IMR-90 (cell line): ENCODE data around the gene C19orf53. TPM values are rescaled to one million over a fixed set of nuclear protein-coding genes. Genes with fewer than 3 reads are reported as not detected.
A peak's percentile ranks its signal among the peaks of the same experiment; 100 is the strongest.

Experiments
- ATAC-seq: fragments of 200-7000 bp; cut with Tn5 transposase; 2 replicates; pipeline ENCODE4 v1.9.1; 2020; ENCODE audit warnings: low read depth, mild to moderate bottlenecking, moderate library complexity
- BruUV-seq: library from RNA; stranded (reverse); fragments of 400-500 nt; replicated peaks from 2 replicates; lab custom pipeline; 2021; lab: Mats Ljungman, UMichigan
- CTCF ChIA-PET: fragments of 300-600 bp; formaldehyde crosslinking; extraction: SDS; loops from one replicate; lab custom pipeline; 2021; ENCODE audit warnings: antibody characterized with exemption; lab: Yijun Ruan, JAX
- POLR2A ChIA-PET: fragments of 300-600 bp; sonication (Branson Sonifier 250); formaldehyde crosslinking; loops from one replicate; lab custom pipeline; 2022; ENCODE audit warnings: antibody characterized with exemption; ENCODE audit not compliant: unreplicated experiment; lab: Charles Lee
- DNase-seq: peaks from one replicate; pipeline ENCODE4 v3.0.0; 2013
- H2AFZ ChIP-seq: replicated peaks from 2 replicates; pipeline ENCODE3; 2013; ENCODE audit warnings: low read length, mild to moderate bottlenecking; ENCODE audit not compliant: poor library complexity
- H2AK5ac ChIP-seq: 2 replicates; pipeline ENCODE4 v1.6.1; 2013; ENCODE audit warnings: low read depth, low read length, inconsistent platforms
- H2AK9ac ChIP-seq: replicated peaks from 2 replicates; pipeline ENCODE3; 2013; ENCODE audit warnings: mild to moderate bottlenecking, low read depth, low read length, moderate library complexity; ENCODE audit not compliant: poor library complexity
- H2BK120ac ChIP-seq: 2 replicates; pipeline ENCODE4 v1.6.1; 2013; ENCODE audit warnings: low read depth, low read length, inconsistent platforms
- H2BK15ac ChIP-seq: 3 replicates; pipeline ENCODE4 v1.6.1; 2013; ENCODE audit warnings: low read depth, low read length, inconsistent platforms
- H2BK20ac ChIP-seq: 2 replicates; pipeline ENCODE4 v1.6.1; 2013; ENCODE audit warnings: low read depth, mild to moderate bottlenecking, inconsistent platforms, low read length, moderate library complexity
- H2BK5ac ChIP-seq: 2 replicates; pipeline ENCODE4 v1.6.1; 2013; ENCODE audit warnings: mild to moderate bottlenecking, low read depth, low read length, inconsistent platforms; ENCODE audit not compliant: poor library complexity, severe bottlenecking
- H3K14ac ChIP-seq: replicated peaks from 2 replicates; pipeline ENCODE4 v1.6.1; 2013; ENCODE audit warnings: low read depth, low read length, inconsistent platforms
- H3K18ac ChIP-seq: 2 replicates; pipeline ENCODE4 v1.6.1; 2013; ENCODE audit warnings: low read depth, low read length, control low read depth
- H3K23ac ChIP-seq: 2 replicates; pipeline ENCODE4 v1.6.1; 2013; ENCODE audit warnings: low read depth, low read length, inconsistent platforms
- H3K27ac ChIP-seq: 2 replicates; pipeline ENCODE4 v1.5.1; 2013; ENCODE audit warnings: mild to moderate bottlenecking, control low read depth, low read length; ENCODE audit not compliant: insufficient read depth
- H3K27me3 ChIP-seq: 2 replicates; pipeline ENCODE4 v1.6.1; 2013; ENCODE audit warnings: low read length; ENCODE audit not compliant: control insufficient read depth, insufficient read depth
- H3K36me3 ChIP-seq: 2 replicates; pipeline ENCODE4 v1.6.1; 2013; ENCODE audit warnings: low read length, mixed read lengths; ENCODE audit not compliant: control insufficient read depth, insufficient read depth
- H3K4ac ChIP-seq: 2 replicates; pipeline ENCODE4 v1.6.1; 2013; ENCODE audit warnings: low read depth, low read length, inconsistent platforms
- H3K4me1 ChIP-seq: 2 replicates; pipeline ENCODE4 v1.6.1; 2013; ENCODE audit warnings: low read length, mixed read lengths; ENCODE audit not compliant: control insufficient read depth, insufficient read depth
- H3K4me2 ChIP-seq: 2 replicates; pipeline ENCODE4 v1.6.1; 2013; ENCODE audit warnings: low read depth, mild to moderate bottlenecking, control low read depth, low read length, moderate library complexity
- H3K4me3 ChIP-seq: 2 replicates; pipeline ENCODE4 v1.5.1; 2013; ENCODE audit warnings: low read depth, mild to moderate bottlenecking, control low read depth, low read length, moderate library complexity; ENCODE audit not compliant: insufficient read depth
- H3K56ac ChIP-seq: 2 replicates; pipeline ENCODE4 v1.6.1; 2013; ENCODE audit warnings: low read length, inconsistent platforms; ENCODE audit not compliant: insufficient read depth; ENCODE audit errors: extremely low read depth
- H3K79me1 ChIP-seq, 2 experiments: 2 replicates each; pipeline ENCODE4 v1.6.1; 2013; ENCODE audit warnings: low read length in 2 of 2, inconsistent platforms in 1 of 2, low read depth in 1 of 2
- H3K9ac ChIP-seq: 2 replicates; pipeline ENCODE4 v1.6.1; 2013; ENCODE audit warnings: low read depth, low read length, control low read depth
- H3K9me1 ChIP-seq: 2 replicates; pipeline ENCODE4 v1.6.1; 2013; ENCODE audit warnings: low read length, inconsistent platforms; ENCODE audit not compliant: insufficient read depth
- H3K9me3 ChIP-seq: 2 replicates; pipeline ENCODE4 v1.6.1; 2013; ENCODE audit warnings: low read length; ENCODE audit not compliant: control insufficient read depth, insufficient read depth
- H4K20me1 ChIP-seq: 2 replicates; pipeline ENCODE4 v1.6.1; 2013; ENCODE audit warnings: low read length, inconsistent platforms; ENCODE audit not compliant: insufficient read depth
- H4K5ac ChIP-seq: 2 replicates; pipeline ENCODE4 v1.6.1; 2013; ENCODE audit warnings: mild to moderate bottlenecking, low read depth, low read length, control low read depth
- H4K8ac ChIP-seq, 2 experiments: 2 replicates each; pipeline ENCODE4 v1.6.1; 2013; ENCODE audit warnings: low read depth in 2 of 2, low read length in 2 of 2, control low read depth in 1 of 2, inconsistent platforms in 1 of 2
- H4K91ac ChIP-seq: 2 replicates; pipeline ENCODE4 v1.6.1; 2013; ENCODE audit warnings: low read depth, low read length, inconsistent platforms; ENCODE audit not compliant: insufficient read depth
- CEBPB ChIP-seq: IDR thresholded peaks from 2 replicates; pipeline ENCODE4 v1.6.1; 2012; ENCODE audit warnings: low read depth, low read length, improper control_type of control experiment
- CHD1 ChIP-seq: IDR thresholded peaks from 2 replicates; pipeline ENCODE4 v1.6.1; 2012; ENCODE audit warnings: low read depth, low read length, improper control_type of control experiment
- FOS ChIP-seq: fragments of 150-350 bp; IDR thresholded peaks from 2 replicates; pipeline ENCODE4 v1.6.1; 2016; ENCODE audit warnings: low read depth, low read length
- MAFK ChIP-seq: IDR thresholded peaks from 2 replicates; pipeline ENCODE4 v1.6.1; 2012; ENCODE audit warnings: low read depth, low read length, improper control_type of control experiment
- MAZ ChIP-seq: IDR thresholded peaks from 2 replicates; pipeline ENCODE4 v1.6.1; 2012; ENCODE audit warnings: low read depth, mild to moderate bottlenecking, low read length, improper control_type of control experiment, moderate library complexity, borderline replicate concordance
- MXI1 ChIP-seq: IDR thresholded peaks from 2 replicates; pipeline ENCODE4 v1.6.1; 2012; ENCODE audit warnings: low read depth, mild to moderate bottlenecking, low read length, moderate library complexity, borderline replicate concordance
- NFE2L2 ChIP-seq: fragments of 150-350 bp; IDR thresholded peaks from 2 replicates; pipeline ENCODE4 v1.6.1; 2016; ENCODE audit warnings: low read depth, mild to moderate bottlenecking, low read length
- POLR2A ChIP-seq: IDR thresholded peaks from 2 replicates; pipeline ENCODE4 v1.6.1; 2012; ENCODE audit warnings: mild to moderate bottlenecking, low read depth, low read length
- RCOR1 ChIP-seq: IDR thresholded peaks from 2 replicates; pipeline ENCODE4 v1.6.1; 2012; ENCODE audit warnings: mild to moderate bottlenecking, low read length, improper control_type of control experiment; ENCODE audit not compliant: insufficient replicate concordance
- RFX5 ChIP-seq: IDR thresholded peaks from 2 replicates; pipeline ENCODE4 v1.8.0; 2012; ENCODE audit warnings: low read depth, mild to moderate bottlenecking, low read length, moderate library complexity
- SMC3 ChIP-seq: fragments of 150-350 bp; IDR thresholded peaks from 2 replicates; pipeline ENCODE4 v1.6.1; 2016; ENCODE audit warnings: low read depth, mild to moderate bottlenecking, antibody characterized with exemption, low read length, moderate library complexity
- WGBS, 2 experiments: methylation state at CpG; one replicate each; pipeline versions ENCODE4 v1.1.5 to v1.1.7; 2013; ENCODE audit warnings: missing lambda C conversion rate in 2 of 2; ENCODE audit not compliant: insufficient read length in 1 of 2; ENCODE audit errors: extremely low coverage in 2 of 2; 5-methylcytosine and 5-hydroxymethylcytosine counted together
- dilution Hi-C: fragments of 300-500 bp; cut with HindIII; formaldehyde crosslinking; loops from one replicate; pipeline ENCODE4 v1.14.3; 2018; ENCODE audit warnings: low sequenced_read_pairs; ENCODE audit not compliant: unreplicated experiment
- in situ Hi-C: fragments of 300-500 bp; cut with MboI; formaldehyde crosslinking; loops from 3 replicates; pipeline ENCODE4 v1.14.3; 2019; ENCODE audit warnings: low sequenced_read_pairs, inconsistent platforms, mixed read lengths
- intact Hi-C: fragments of 100-400 bp; cut with micrococcal nuclease; formaldehyde crosslinking; loops from 2 replicates; pipeline ENCODE4 v1.10.0; 2022
- polyA plus RNA-seq, 3 experiments: library from polyadenylated mRNA; depleted of rRNA; stranded (reverse); fragments of >200 nt; gene quantifications; 2 replicates each; pipeline ENCODE4 v1.2.3, GENCODE V29; 2012; ENCODE audit warnings: low replicate concordance in 1 of 3
- total RNA-seq: library from RNA; depleted of rRNA; stranded (reverse); fragments of >200 nt; gene quantifications from 2 replicates; pipeline ENCODE4 v1.2.3, GENCODE V29; 2012
- TF ChIP-seq, protein P1 (sequence below): fragments of 150-350 bp; IDR thresholded peaks from 2 replicates; pipeline ENCODE4 v1.6.1; 2016; ENCODE audit warnings: low read depth, mild to moderate bottlenecking, low read length, moderate library complexity, borderline replicate concordance
- TF ChIP-seq, protein P2 (sequence below): conservative IDR thresholded peaks from 2 replicates; pipeline ENCODE4 v1.5.1; 2012; ENCODE audit warnings: mild to moderate bottlenecking, low read depth, low read length, improper control_type of control experiment
- TF ChIP-seq, protein P3 (sequence below): fragments of 150-350 bp; IDR thresholded peaks from 2 replicates; pipeline ENCODE4 v1.6.1; 2017; ENCODE audit warnings: mild to moderate bottlenecking, antibody characterized with exemption, low read length, low read depth

The C19orf53 gene
- total and polyA plus RNA-seq, 2 of the 4 experiments (the other 2 are of a cell fraction): 61.3 to 290 TPM

DNA sequence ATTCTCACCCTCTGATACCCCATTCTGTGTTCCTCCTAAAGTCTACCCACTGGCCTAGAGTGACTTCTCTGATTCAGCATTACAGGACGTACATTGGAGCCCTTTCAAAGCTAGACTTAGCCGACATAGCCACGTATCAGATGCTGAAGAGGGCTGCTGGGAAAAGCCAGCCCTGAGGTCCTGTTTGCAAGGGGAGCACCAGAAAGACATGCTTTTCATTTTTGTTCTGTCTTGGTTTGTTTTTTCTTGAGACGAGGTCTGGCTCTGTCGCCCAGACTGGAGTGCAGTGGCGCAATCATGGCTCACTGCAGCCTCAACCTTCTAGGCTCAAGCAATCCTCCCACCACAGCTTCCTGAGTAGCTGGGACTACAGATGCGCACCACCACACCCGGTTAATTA is 14.7 kb downstream of the C19orf53 start (continued):
- peak; percentile 50; the same call in 1 of the 2 replicates for TF ChIP-seq MAZ

DNA sequence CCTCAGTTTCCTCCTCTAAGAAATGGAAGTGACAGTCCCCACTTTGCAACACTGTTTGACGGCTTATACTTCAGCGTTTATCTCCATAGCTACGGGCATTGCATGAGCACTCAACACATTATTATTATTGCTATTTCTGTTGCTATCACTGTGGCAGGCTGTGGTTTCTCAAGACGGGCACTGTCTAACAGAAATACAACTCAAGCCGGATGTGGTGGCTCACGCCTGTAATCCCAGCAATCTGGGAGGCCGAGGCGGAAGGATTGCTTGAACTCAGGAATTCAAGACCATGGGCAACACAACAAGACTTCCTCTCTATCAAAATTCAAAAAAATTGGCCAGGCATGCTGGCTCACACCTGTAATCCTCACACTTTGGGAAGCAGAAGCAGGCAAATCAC is 16.1 kb downstream of the C19orf53 start:
- H3K23ac ChIP-seq: no peak overlapping the region
- peak overlapping the region; percentile 66; the same call in 2 of the 3 replicates for H2BK15ac ChIP-seq
- no peak overlapping the region for H2AFZ ChIP-seq
- H3K9ac ChIP-seq: no peak overlapping the region
- H3K56ac ChIP-seq: no peak overlapping the region
- no peak overlapping the region for H3K27ac ChIP-seq
- dilution Hi-C loops (no loop called here), in situ Hi-C loops (no loop called here), intact Hi-C loops (no loop called here)
- no peaks in the 10 kb centered on the region for H4K20me1 ChIP-seq
- ChIA-PET POLR2A (no interaction called here), CTCF (interaction anchor here (1.2 kb wide), 1 partner anchor 72 kb away, joined by 3 read pairs; no protein-coding TSS in a partner anchor)
- H3K4me1 ChIP-seq: peaks cover 8% of the 10 kb centered on the region
- 100% methylated on average over 2 of the region's 8 CpGs; no CpG with 5 or more reads in 1 of the 2 experiments for WGBS, 2 experiments
- ATAC-seq: no peak
- H3K4me3 ChIP-seq: no peak overlapping the region
- H3K4me2 ChIP-seq: no peak overlapping the region
- H2BK5ac ChIP-seq: no peak overlapping the region
- H2AK9ac ChIP-seq: no peak overlapping the region
- peak overlapping the region; percentile 32 for H4K91ac ChIP-seq
- H3K36me3 ChIP-seq: no peaks in the 10 kb centered on the region
- no peak for DNase-seq
- H3K18ac ChIP-seq: 0 out of 2 replicates have a peak overlapping the region, but pooled peaks have one; percentile 18
- peak overlapping the region; percentile 84 for H2BK20ac ChIP-seq
- BruUV-seq: no TSS peak
- peak overlapping the region; percentile 59; the same call in 1 of the 2 replicates for H2AK5ac ChIP-seq
- peak overlapping the region; percentile 44 for H2BK120ac ChIP-seq
- H4K5ac ChIP-seq: 0 out of 2 replicates have a peak overlapping the region, but pooled peaks have one; percentile 17
- H4K8ac ChIP-seq: peak overlapping the region in 1 of 2 experiments; percentile 30; a peak in 1 of 4 replicates
- peaks cover 0 to 19% of the 10 kb centered on the region in 2 experiments; a peak in 2 of 4 replicates for H3K79me1 ChIP-seq
- H3K14ac ChIP-seq: no peak overlapping the region
- no peaks in the 10 kb centered on the region for H3K27me3 ChIP-seq
- H3K9me3 ChIP-seq: no peaks in the 10 kb centered on the region
- peak overlapping the region; percentile 87 for H3K4ac ChIP-seq
- H3K9me1 ChIP-seq: no peaks in the 10 kb centered on the region; the same call in 1 of the 2 replicates
- TF ChIP-seq POLR2A: no peak
- TF ChIP-seq CEBPB: no peak
- TF ChIP-seq RCOR1: no peak
- no peak for TF ChIP-seq FOS
- no peak for TF ChIP-seq SMC3
- no peak for TF ChIP-seq MXI1
- TF ChIP-seq, protein P1, sequence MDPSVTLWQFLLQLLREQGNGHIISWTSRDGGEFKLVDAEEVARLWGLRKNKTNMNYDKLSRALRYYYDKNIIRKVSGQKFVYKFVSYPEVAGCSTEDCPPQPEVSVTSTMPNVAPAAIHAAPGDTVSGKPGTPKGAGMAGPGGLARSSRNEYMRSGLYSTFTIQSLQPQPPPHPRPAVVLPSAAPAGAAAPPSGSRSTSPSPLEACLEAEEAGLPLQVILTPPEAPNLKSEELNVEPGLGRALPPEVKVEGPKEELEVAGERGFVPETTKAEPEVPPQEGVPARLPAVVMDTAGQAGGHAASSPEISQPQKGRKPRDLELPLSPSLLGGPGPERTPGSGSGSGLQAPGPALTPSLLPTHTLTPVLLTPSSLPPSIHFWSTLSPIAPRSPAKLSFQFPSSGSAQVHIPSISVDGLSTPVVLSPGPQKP: no peak
- TF ChIP-seq RFX5: no peak
- TF ChIP-seq, protein P2, sequence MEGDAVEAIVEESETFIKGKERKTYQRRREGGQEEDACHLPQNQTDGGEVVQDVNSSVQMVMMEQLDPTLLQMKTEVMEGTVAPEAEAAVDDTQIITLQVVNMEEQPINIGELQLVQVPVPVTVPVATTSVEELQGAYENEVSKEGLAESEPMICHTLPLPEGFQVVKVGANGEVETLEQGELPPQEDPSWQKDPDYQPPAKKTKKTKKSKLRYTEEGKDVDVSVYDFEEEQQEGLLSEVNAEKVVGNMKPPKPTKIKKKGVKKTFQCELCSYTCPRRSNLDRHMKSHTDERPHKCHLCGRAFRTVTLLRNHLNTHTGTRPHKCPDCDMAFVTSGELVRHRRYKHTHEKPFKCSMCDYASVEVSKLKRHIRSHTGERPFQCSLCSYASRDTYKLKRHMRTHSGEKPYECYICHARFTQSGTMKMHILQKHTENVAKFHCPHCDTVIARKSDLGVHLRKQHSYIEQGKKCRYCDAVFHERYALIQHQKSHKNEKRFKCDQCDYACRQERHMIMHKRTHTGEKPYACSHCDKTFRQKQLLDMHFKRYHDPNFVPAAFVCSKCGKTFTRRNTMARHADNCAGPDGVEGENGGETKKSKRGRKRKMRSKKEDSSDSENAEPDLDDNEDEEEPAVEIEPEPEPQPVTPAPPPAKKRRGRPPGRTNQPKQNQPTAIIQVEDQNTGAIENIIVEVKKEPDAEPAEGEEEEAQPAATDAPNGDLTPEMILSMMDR: no peak
- no peak for TF ChIP-seq NFE2L2
- TF ChIP-seq MAFK: no peak
- TF ChIP-seq, protein P3, sequence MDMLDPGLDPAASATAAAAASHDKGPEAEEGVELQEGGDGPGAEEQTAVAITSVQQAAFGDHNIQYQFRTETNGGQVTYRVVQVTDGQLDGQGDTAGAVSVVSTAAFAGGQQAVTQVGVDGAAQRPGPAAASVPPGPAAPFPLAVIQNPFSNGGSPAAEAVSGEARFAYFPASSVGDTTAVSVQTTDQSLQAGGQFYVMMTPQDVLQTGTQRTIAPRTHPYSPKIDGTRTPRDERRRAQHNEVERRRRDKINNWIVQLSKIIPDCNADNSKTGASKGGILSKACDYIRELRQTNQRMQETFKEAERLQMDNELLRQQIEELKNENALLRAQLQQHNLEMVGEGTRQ: no peak
- no peak for TF ChIP-seq CHD1
